CD14-positive monocyte (primary cell): ENCODE data around the gene SPPL2C. TPM values are rescaled to one million over a fixed set of nuclear protein-coding genes. Genes with fewer than 3 reads are reported as not detected.

Experiments
- DNase-seq, 3 donors: peaks; one replicate each; pipeline ENCODE4 v3.0.0-alpha.2; 2011 to 2022
- H2AFZ ChIP-seq: 2 replicates; pipeline ENCODE4 v1.6.0; 2012; ENCODE audit warnings: mild to moderate bottlenecking, low read depth, low read length, inconsistent platforms; ENCODE audit not compliant: insufficient read depth, poor library complexity, severe bottlenecking
- H3K27ac ChIP-seq, 2 donors: 1 replicate in 1 of 2; 2 replicates in 1 of 2; pipeline ENCODE4 v1.5.1; 2012 to 2013; ENCODE audit warnings: low read length in 2 of 2, control low read depth in 1 of 2, inconsistent platforms in 1 of 2, low read depth in 1 of 2, mild to moderate bottlenecking in 1 of 2
- H3K27me3 ChIP-seq, 2 donors: one replicate each; pipeline versions ENCODE4 v1.6.0 to v1.6.1; 2011 to 2013; ENCODE audit warnings: low read length in 2 of 2; ENCODE audit not compliant: control insufficient read depth in 2 of 2, insufficient read depth in 2 of 2
- H3K36me3 ChIP-seq, 2 donors: replicated peaks in 1 of 2; 1 replicate in 1 of 2; 2 replicates in 1 of 2; pipeline versions ENCODE4 v1.5.1 to v1.6.1; 2012 to 2013; ENCODE audit warnings: low read length in 2 of 2, control low read depth in 1 of 2, inconsistent platforms in 1 of 2, mild to moderate bottlenecking in 1 of 2; ENCODE audit not compliant: insufficient read depth in 2 of 2, control insufficient read depth in 1 of 2
- H3K4me1 ChIP-seq, 2 donors: 1 replicate in 1 of 2; 2 replicates in 1 of 2; pipeline versions ENCODE4 v1.5.1 to v1.6.1; 2012 to 2013; ENCODE audit warnings: low read length in 2 of 2, control low read depth in 1 of 2, inconsistent platforms in 1 of 2, mild to moderate bottlenecking in 1 of 2, moderate library complexity in 1 of 2; ENCODE audit not compliant: insufficient read depth in 2 of 2, control insufficient read depth in 1 of 2
- H3K4me2 ChIP-seq: replicated peaks from 2 replicates; pipeline ENCODE3; 2012; ENCODE audit warnings: low read length, moderate library complexity, mild to moderate bottlenecking; ENCODE audit not compliant: poor library complexity, severe bottlenecking; ENCODE audit errors: extremely low read depth
- H3K4me3 ChIP-seq, 3 experiments: fragments of 200-600 bp in 1 of 3; sonication (generic) in 1 of 3; replicated peaks in 1 of 3; 1 replicate in 2 of 3; 2 replicates in 1 of 3; pipeline ENCODE4 v1.5.1; 2011 to 2013; ENCODE audit warnings: low read length in 3 of 3, mild to moderate bottlenecking in 3 of 3, control low read depth in 2 of 3, low read depth in 2 of 3, inconsistent platforms in 1 of 3, moderate library complexity in 1 of 3
- H3K79me2 ChIP-seq: 2 replicates; pipeline ENCODE4 v1.6.0; 2012; ENCODE audit warnings: mild to moderate bottlenecking, control low read depth, inconsistent platforms, low read length, moderate library complexity; ENCODE audit not compliant: insufficient read depth
- H3K9ac ChIP-seq: 2 replicates; pipeline ENCODE4 v1.6.0; 2017; ENCODE audit warnings: low read length, mild to moderate bottlenecking; ENCODE audit not compliant: insufficient read depth, poor library complexity, severe bottlenecking
- H3K9me3 ChIP-seq, 2 donors: replicated peaks in 1 of 2; 1 replicate in 1 of 2; 2 replicates in 1 of 2; pipeline versions ENCODE4 v1.5.1 to v1.6.1; 2012 to 2013; ENCODE audit warnings: low read length in 2 of 2, control low read depth in 1 of 2; ENCODE audit not compliant: control insufficient read depth in 1 of 2, insufficient read depth in 1 of 2
- H4K20me1 ChIP-seq: 2 replicates; pipeline ENCODE4 v1.6.0; 2012; ENCODE audit warnings: mild to moderate bottlenecking, low read length, control low read depth, moderate library complexity; ENCODE audit not compliant: insufficient read depth
- H3K27ac Mint-ChIP-seq, 7 donors: one replicate each; pipeline ENCODE4 v1.8.0; 2020; ENCODE audit warnings: mild to moderate bottlenecking in 7 of 7, mixed read lengths in 7 of 7, moderate library complexity in 6 of 7, inconsistent platforms in 2 of 7
- H3K27me3 Mint-ChIP-seq, 3 donors: one replicate each; pipeline ENCODE4 v1.8.0; 2021 to 2022; ENCODE audit warnings: low read depth in 3 of 3, mild to moderate bottlenecking in 3 of 3, mixed read lengths in 3 of 3, moderate library complexity in 3 of 3, inconsistent platforms in 1 of 3
- H3K36me3 Mint-ChIP-seq, 2 donors: one replicate each; pipeline ENCODE4 v1.8.0; 2020; ENCODE audit warnings: mixed read lengths in 2 of 2, inconsistent platforms in 1 of 2, mild to moderate bottlenecking in 1 of 2
- H3K4me1 Mint-ChIP-seq: one replicate; pipeline ENCODE4 v1.8.0; 2020; ENCODE audit warnings: mild to moderate bottlenecking, mixed read lengths
- H3K4me3 Mint-ChIP-seq, 2 donors: one replicate each; pipeline ENCODE4 v1.8.0; 2020; ENCODE audit warnings: mild to moderate bottlenecking in 2 of 2, mixed read lengths in 2 of 2, moderate library complexity in 1 of 2
- H3K9me3 Mint-ChIP-seq, 7 donors: one replicate each; pipeline ENCODE4 v1.8.0; 2020 to 2022; ENCODE audit warnings: mixed read lengths in 7 of 7, mild to moderate bottlenecking in 6 of 7, moderate library complexity in 6 of 7, inconsistent platforms in 2 of 7
- WGBS: methylation state at CpG from one replicate; pipeline ENCODE4 v1.1.5; 2013; ENCODE audit warnings: missing lambda C conversion rate; ENCODE audit not compliant: insufficient coverage; 5-methylcytosine and 5-hydroxymethylcytosine counted together
- intact Hi-C, 2 donors: fragments of 100-400 bp; cut with micrococcal nuclease; formaldehyde crosslinking; loops; one replicate each; pipeline versions ENCODE4 v1.15.0 to v1.15.1; 2023
- polyA minus RNA-seq: library from RNA; depleted of rRNA, polyadenylated mRNA; stranded (reverse); fragments of >200 nt; gene quantifications from 2 replicates; pipeline ENCODE4 v1.2.3, GENCODE V29; 2012
- polyA plus RNA-seq, 3 donors: library from polyadenylated mRNA; depleted of rRNA in 1 of 3; unstranded in 2 of 3; stranded (reverse) in 1 of 3; fragments of 300-500 nt in 2 of 3; fragments of >200 nt in 1 of 3; fragmentation: Illumina TruSeq in 2 of 3; gene quantifications; 1 replicate in 2 of 3; 2 replicates in 1 of 3; pipeline ENCODE4 v1.2.3, GENCODE V29; 2012 to 2021
- total RNA-seq, 12 experiments: library from RNA in 1 of 12; stranded (reverse) in 1 of 12; fragments of 120-200 nt in 1 of 12; gene quantifications; one replicate each; pipeline ENCODE4 v1.2.4 and lab custom pipeline; 2013 to 2026; ENCODE audit warnings: mixed read lengths in 6 of 12, inconsistent platforms in 1 of 12
- TF ChIP-seq, protein P1 (sequence below): fragments of 200-600 bp; IDR thresholded peaks from one replicate; pipeline ENCODE4 v1.8.0; 2022; ENCODE audit warnings: antibody characterized with exemption, mild to moderate bottlenecking

The SPPL2C gene
- not detected for total RNA-seq (2013)
- not detected for polyA plus RNA-seq
- polyA minus RNA-seq: 0.14 TPM in 1 of 2 replicates, not detected in the other
- total RNA-seq (lab: John Stamatoyannopoulos, UW): 0 to 0.05 (median 0) reads per million in 11 experiments

DNA sequence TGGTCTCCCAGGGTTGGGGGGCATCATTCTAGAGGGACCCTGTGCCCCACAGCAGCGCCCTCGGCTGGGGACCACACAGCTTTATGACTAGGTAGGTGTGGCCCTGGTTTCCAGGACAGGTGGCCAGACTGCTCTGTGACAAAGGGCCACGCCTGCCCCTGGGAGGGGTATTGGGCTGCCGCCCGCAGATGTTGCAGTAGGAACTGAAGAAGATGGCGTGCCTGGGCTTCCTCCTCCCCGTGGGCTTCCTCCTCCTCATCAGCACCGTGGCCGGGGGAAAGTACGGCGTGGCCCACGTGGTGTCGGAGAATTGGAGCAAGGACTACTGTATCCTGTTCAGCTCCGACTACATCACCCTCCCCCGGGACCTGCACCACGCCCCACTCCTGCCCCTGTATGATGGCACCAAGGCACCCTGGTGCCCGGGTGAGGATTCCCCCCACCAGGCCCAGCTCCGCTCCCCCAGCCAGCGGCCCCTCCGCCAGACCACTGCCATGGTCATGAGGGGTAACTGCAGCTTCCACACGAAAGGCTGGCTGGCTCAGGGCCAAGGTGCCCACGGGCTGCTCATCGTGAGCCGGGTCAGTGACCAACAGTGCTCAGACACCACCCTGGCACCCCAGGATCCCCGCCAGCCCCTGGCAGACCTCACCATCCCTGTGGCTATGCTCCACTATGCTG, at the start of gene SPPL2C:
TSS of gene SPPL2C (plus strand) at position 187 of the 681 bp plus-strand sequence. CDS start at position 213, 26 bp downstream.
- H3K4me2 ChIP-seq: no peak within 1 kb of the TSS
- no peak within 1 kb of the TSS for H3K4me3 ChIP-seq
- H3K27ac ChIP-seq: no peak within 1 kb of the TSS
- H3K27ac Mint-ChIP-seq: no peak within 1 kb of the TSS
- H3K9me3 ChIP-seq: no peaks in the 10 kb centered on the region
- no peak within 1 kb of the TSS for H2AFZ ChIP-seq
- TF ChIP-seq, protein P1, sequence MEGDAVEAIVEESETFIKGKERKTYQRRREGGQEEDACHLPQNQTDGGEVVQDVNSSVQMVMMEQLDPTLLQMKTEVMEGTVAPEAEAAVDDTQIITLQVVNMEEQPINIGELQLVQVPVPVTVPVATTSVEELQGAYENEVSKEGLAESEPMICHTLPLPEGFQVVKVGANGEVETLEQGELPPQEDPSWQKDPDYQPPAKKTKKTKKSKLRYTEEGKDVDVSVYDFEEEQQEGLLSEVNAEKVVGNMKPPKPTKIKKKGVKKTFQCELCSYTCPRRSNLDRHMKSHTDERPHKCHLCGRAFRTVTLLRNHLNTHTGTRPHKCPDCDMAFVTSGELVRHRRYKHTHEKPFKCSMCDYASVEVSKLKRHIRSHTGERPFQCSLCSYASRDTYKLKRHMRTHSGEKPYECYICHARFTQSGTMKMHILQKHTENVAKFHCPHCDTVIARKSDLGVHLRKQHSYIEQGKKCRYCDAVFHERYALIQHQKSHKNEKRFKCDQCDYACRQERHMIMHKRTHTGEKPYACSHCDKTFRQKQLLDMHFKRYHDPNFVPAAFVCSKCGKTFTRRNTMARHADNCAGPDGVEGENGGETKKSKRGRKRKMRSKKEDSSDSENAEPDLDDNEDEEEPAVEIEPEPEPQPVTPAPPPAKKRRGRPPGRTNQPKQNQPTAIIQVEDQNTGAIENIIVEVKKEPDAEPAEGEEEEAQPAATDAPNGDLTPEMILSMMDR: no peak
- no peaks in the 10 kb centered on the region for H3K36me3 Mint-ChIP-seq
- H3K9ac ChIP-seq: no peak within 1 kb of the TSS
- H3K4me1 ChIP-seq: no peaks in the 10 kb centered on the region
- no peaks in the 10 kb centered on the region for H3K27me3 ChIP-seq
- no peaks in the 10 kb centered on the region for H3K36me3 ChIP-seq
- peaks cover 0 to 11% (median 3%) of the 10 kb centered on the region in 3 donors for H3K27me3 Mint-ChIP-seq
- no peaks in the 10 kb centered on the region for H3K79me2 ChIP-seq
- H3K4me3 Mint-ChIP-seq: no peak within 1 kb of the TSS
- no peak for DNase-seq
- H3K9me3 Mint-ChIP-seq: no peaks in the 10 kb centered on the region
- intact Hi-C loops: no loop called here
- H3K4me1 Mint-ChIP-seq: no peaks in the 10 kb centered on the region
- no peaks in the 10 kb centered on the region for H4K20me1 ChIP-seq
- WGBS: 88% methylated on average over 20 of the region's 25 CpGs

DNA sequence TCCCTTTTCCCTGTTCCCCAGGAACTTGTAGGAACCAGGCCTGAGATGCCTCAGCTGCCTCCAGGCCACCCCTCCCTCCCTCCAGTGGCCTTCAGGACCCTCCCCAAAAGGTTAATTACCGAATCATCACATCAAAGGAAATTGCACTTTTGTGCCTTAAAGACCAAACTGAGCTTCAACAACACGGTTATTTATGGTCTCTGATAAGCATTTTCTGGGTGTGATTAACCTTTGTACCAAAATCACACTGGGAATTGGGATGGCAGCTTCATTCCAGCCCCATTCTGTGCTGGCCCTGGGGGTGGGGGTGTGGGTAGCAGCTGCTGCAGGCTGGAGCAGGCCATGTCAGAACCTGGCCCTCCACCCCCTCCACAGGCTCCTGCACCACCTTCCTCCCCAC, 43.9 kb upstream of the SPPL2C start:
- H3K27ac ChIP-seq: no peak overlapping the region
- peaks cover 15 to 21% (median 16%) of the 10 kb centered on the region in 3 donors for H3K27me3 Mint-ChIP-seq
- H3K4me3 Mint-ChIP-seq: no peak overlapping the region
- H3K9me3 Mint-ChIP-seq: peaks cover 0 to 2% (median 0%) of the 10 kb centered on the region in 7 donors
- no peaks in the 10 kb centered on the region for H3K79me2 ChIP-seq
- intact Hi-C loops: no loop called here
- TF ChIP-seq, protein P1: no peak
- no peak overlapping the region for H3K4me2 ChIP-seq
- WGBS: no CpG with 5 or more reads among the region's 2 CpGs
- H3K36me3 ChIP-seq: no peaks in the 10 kb centered on the region
- no peaks in the 10 kb centered on the region for H4K20me1 ChIP-seq
- no peak overlapping the region for H3K27ac Mint-ChIP-seq
- H3K4me1 Mint-ChIP-seq: no peaks in the 10 kb centered on the region
- H3K36me3 Mint-ChIP-seq: no peaks in the 10 kb centered on the region
- H2AFZ ChIP-seq: no peak overlapping the region
- no peaks in the 10 kb centered on the region for H3K9me3 ChIP-seq
- H3K27me3 ChIP-seq: no peaks in the 10 kb centered on the region
- no peak for DNase-seq
- H3K9ac ChIP-seq: no peak overlapping the region
- H3K4me3 ChIP-seq: no peak overlapping the region
- H3K4me1 ChIP-seq: no peaks in the 10 kb centered on the region
